CD4-positive, alpha-beta memory T cell (primary cell): ENCODE data around the gene MAL. TPM values are rescaled to one million over a fixed set of nuclear protein-coding genes. Genes with fewer than 3 reads are reported as not detected.
A peak's percentile ranks its signal among the peaks of the same experiment; 100 is the strongest.

Source experiments
- CTCF ChIA-PET: fragments of 350-600 bp; sonication (Branson Sonifier 250); formaldehyde crosslinking; loops from one replicate; lab custom pipeline; 2021; ENCODE audit warnings: inconsistent platforms; ENCODE audit not compliant: partially characterized antibody; lab: Charles Lee
- POLR2A ChIA-PET: fragments of 350-600 bp; sonication (Branson Sonifier 250); formaldehyde crosslinking; loops from one replicate; lab custom pipeline; 2021; ENCODE audit not compliant: partially characterized antibody; lab: Charles Lee
- DNase-seq, 5 donors: peaks; one replicate each; pipeline versions ENCODE4 v3.0.0 to v3.0.0-alpha.2; 2020 to 2022; ENCODE audit warnings: mixed read lengths in 1 of 5
- H3K27ac ChIP-seq: one replicate; pipeline ENCODE4 v1.7.0; 2013; ENCODE audit warnings: low read depth, low read length
- H3K27me3 ChIP-seq: 2 replicates; pipeline ENCODE4 v1.7.0; 2013; ENCODE audit warnings: mild to moderate bottlenecking, low read length, moderate library complexity; ENCODE audit not compliant: insufficient read depth
- H3K36me3 ChIP-seq: 2 replicates; pipeline ENCODE4 v1.7.0; 2013; ENCODE audit warnings: mild to moderate bottlenecking, low read length, moderate library complexity; ENCODE audit not compliant: insufficient read depth
- H3K4me1 ChIP-seq: 2 replicates; pipeline ENCODE4 v1.7.0; 2013; ENCODE audit warnings: mild to moderate bottlenecking, low read length, moderate library complexity; ENCODE audit not compliant: insufficient read depth
- H3K4me3 ChIP-seq, 2 donors: one replicate each; pipeline ENCODE4 v1.7.0; 2013; ENCODE audit warnings: low read length in 2 of 2, mild to moderate bottlenecking in 1 of 2
- H3K9me3 ChIP-seq, 2 donors: one replicate each; pipeline ENCODE4 v1.7.0; 2013; ENCODE audit warnings: low read length in 2 of 2, control low read depth in 1 of 2; ENCODE audit not compliant: control insufficient read depth in 1 of 2
- H3K27ac Mint-ChIP-seq, 7 donors: one replicate each; pipeline ENCODE4 v1.8.0; 2020 to 2021; ENCODE audit warnings: mixed read lengths in 7 of 7, mild to moderate bottlenecking in 6 of 7, inconsistent platforms in 3 of 7, moderate library complexity in 3 of 7
- H3K27me3 Mint-ChIP-seq, 2 donors: one replicate each; pipeline ENCODE4 v1.8.0; 2020 to 2021; ENCODE audit warnings: mixed read lengths in 2 of 2
- H3K36me3 Mint-ChIP-seq, 2 donors: one replicate each; pipeline ENCODE4 v1.8.0; 2020 to 2021; ENCODE audit warnings: mixed read lengths in 2 of 2, inconsistent platforms in 1 of 2, mild to moderate bottlenecking in 1 of 2
- H3K4me1 Mint-ChIP-seq, 4 donors: one replicate each; pipeline ENCODE4 v1.8.0; 2020 to 2021; ENCODE audit warnings: mixed read lengths in 4 of 4, mild to moderate bottlenecking in 1 of 4
- H3K4me3 Mint-ChIP-seq, 8 donors: one replicate each; pipeline ENCODE4 v1.8.0; 2020 to 2021; ENCODE audit warnings: mixed read lengths in 8 of 8, mild to moderate bottlenecking in 7 of 8, moderate library complexity in 6 of 8, inconsistent platforms in 3 of 8
- H3K9me3 Mint-ChIP-seq, 8 donors: one replicate each; pipeline ENCODE4 v1.8.0; 2020 to 2021; ENCODE audit warnings: mixed read lengths in 8 of 8, mild to moderate bottlenecking in 5 of 8, inconsistent platforms in 3 of 8, moderate library complexity in 1 of 8
- intact Hi-C: fragments of 100-400 bp; cut with micrococcal nuclease; formaldehyde crosslinking; loops from one replicate; pipeline ENCODE4 v1.15.1; 2023
- polyA plus RNA-seq, 2 donors: library from polyadenylated mRNA; unstranded; fragments of 300-500 nt; fragmentation: Illumina TruSeq; gene quantifications; one replicate each; pipeline ENCODE4 v1.2.3, GENCODE V29; 2021
- total RNA-seq, 2 experiments: library from RNA; stranded (reverse); gene quantifications; one replicate each; pipeline ENCODE4 v1.2.3, GENCODE V29; 2021

The MAL gene
- total and polyA plus RNA-seq, 4 experiments from 2014 or later, result 108 to 274 (median 192) TPM

DNA sequence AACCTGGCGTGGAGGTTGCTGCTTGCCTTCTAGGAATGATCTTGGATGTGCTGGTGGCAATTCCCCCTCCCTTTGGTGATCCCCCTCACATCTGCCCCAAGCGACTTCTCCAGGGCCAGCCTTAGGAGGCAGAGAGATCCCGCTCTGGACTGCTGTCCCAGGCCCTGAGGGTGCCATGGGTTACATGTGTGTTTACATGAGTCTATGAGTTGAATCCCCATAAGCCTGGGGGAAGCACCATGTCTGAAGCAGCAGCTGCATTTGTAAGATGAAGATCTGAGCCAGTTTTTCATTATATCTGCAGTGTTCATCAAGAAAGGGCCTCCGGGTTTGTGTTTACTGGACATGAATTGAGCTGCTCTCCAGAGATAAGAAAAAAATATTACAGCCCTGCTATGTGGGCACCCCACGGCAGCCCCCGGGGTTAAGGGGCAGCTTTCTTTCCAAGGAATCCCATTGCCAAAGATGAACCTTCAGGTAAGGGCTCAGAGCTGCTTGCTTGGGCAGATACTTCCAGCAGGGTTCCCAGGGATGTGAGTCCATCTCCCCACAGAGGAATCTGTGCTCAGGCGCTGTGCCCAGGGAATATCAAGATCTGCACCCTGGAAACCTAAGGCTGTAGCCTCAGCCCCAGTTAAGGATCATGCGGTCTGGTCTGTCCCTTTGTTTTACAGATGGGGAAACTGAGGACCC is 50.1 kb downstream of the MAL start:
- H3K4me3 Mint-ChIP-seq, result peak overlapping the region; percentile 78 to 90 (median 84)
- Histone ChIP-seq H3K27me3 (no peaks in the 10 kb centered on the region), H3K4me3 (peak overlapping the region; percentile 54 to 69), H3K27ac (peak overlapping the region; percentile 56), H3K9me3 (no peaks in the 10 kb centered on the region), H3K36me3 (no peaks in the 10 kb centered on the region), H3K4me1 (peaks cover 72% of the 10 kb centered on the region)
- H3K4me1 Mint-ChIP-seq, result peaks cover 39 to 79% (median 69%) of the 10 kb centered on the region in 4 donors
- H3K36me3 Mint-ChIP-seq, result no peaks in the 10 kb centered on the region
- no peak for DNase-seq
- ChIA-PET POLR2A (interaction anchor here (0.9 to 12.3 kb wide), 10 partner anchors 17 to 450 kb away, joined by 3 to 647 read pairs (median 10); partner anchors contain the start of genes MAL, MRPS5 and ZNF514), CTCF (interaction anchor here (1.1 to 14.4 kb wide), 15 partner anchors 9 to 90 kb away, joined by 3 to 765 read pairs (median 15); partner anchors contain the start of genes MAL, MRPS5 and ZNF2)
- intact Hi-C loops, result loop anchor here (1.0 to 5.0 kb wide), 6 partner anchors 13 to 327 kb away; partner anchors contain the start of genes FAHD2A and ZNF892
- peak overlapping the region; percentile 84 to 94 (median 90) for H3K27ac Mint-ChIP-seq
- no peaks in the 10 kb centered on the region for H3K9me3 Mint-ChIP-seq
- no peaks in the 10 kb centered on the region for H3K27me3 Mint-ChIP-seq

DNA sequence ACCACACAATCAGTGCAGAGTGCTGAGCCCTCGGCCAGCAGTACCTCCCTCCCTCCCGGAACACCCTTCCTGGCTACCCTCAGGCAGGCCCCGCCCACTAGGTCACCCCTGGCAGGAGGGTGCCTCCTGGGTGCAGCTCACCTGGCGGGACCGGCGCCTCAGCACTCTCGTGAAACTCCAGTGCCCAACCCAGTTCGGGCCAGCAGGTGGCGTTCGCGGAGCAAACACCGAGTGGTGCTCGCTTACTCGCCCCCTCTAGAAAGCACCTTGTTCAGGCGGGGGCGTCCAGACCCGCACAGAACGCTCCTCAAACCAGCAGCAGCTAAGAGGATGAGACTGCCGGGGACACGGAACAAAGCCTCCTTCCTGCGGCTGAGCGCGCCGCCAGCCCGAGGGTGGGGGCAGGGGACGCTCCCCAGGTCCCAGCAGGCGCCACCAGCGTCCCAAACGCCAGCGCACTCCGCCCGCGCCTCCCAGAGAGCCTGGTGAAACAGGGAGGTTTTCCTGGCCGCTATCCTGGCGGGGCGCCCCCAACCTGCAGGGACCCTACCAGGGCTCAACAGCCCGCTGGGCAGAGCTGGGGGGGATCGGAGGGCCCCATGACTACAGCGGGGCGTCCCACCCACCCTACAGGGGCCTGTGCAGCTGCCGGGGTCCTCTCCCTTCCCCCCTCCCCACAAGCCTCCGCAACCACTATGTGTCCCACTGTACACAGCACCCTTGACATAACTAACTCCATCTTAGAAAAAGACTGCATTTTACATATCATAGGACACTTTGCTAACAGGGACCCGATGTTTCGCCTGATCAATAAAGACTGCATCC is 51.4 kb downstream of the MAL start:
- Mint-ChIP-seq H3K4me1 (peaks cover 39 to 77% (median 66%) of the 10 kb centered on the region in 4 donors), H3K27me3 (no peaks in the 10 kb centered on the region), H3K4me3 (peak overlapping the region; percentile 78 to 90 (median 84)), H3K27ac (peak overlapping the region; percentile 89 to 94 (median 90)), H3K9me3 (no peaks in the 10 kb centered on the region), H3K36me3 (no peaks in the 10 kb centered on the region)
- CTCF ChIA-PET, result interaction anchor here (1.1 to 14.4 kb wide), 16 partner anchors 10 to 89 kb away, joined by 3 to 765 read pairs (median 15); partner anchors contain the start of genes MAL, MRPS5, ZNF2 and ZNF514
- Histone ChIP-seq H3K4me3 (peak overlapping the region; percentile 42 to 54), H3K27ac (peak overlapping the region; percentile 56), H3K27me3 (no peaks in the 10 kb centered on the region), H3K9me3 (no peaks in the 10 kb centered on the region), H3K4me1 (peaks cover 72% of the 10 kb centered on the region), H3K36me3 (no peaks in the 10 kb centered on the region)
- DNase-seq, result peak; percentile 85 to 91 (median 87)
- intact Hi-C loops, result loop anchor here (1.0 to 5.0 kb wide), 6 partner anchors 14 to 325 kb away; partner anchors contain the start of genes FAHD2A and ZNF892
- POLR2A ChIA-PET, result interaction anchor here (1.0 to 12.3 kb wide), 11 partner anchors 9 to 89 kb away, joined by 3 to 647 read pairs (median 5); partner anchors contain the start of genes MAL, MRPS5, ZNF2 and ZNF514

DNA sequence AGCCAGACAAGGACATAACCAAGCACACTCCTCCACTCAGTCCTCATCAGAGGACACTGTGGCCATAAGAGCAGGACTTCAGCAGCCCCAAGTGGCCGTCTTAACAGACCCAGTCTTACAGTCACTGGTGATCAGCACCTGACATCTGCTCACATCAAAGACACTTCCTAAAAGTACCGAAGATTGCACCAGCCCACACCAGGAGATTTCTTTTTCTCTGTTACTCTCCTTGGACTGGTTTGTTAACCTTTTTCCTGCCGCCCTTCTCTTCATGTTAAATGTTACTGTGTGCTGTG is 52.0 kb downstream of the MAL start:
- Histone ChIP-seq H3K27ac (peak overlapping the region; percentile 56), H3K4me3 (no peak overlapping the region)
- intact Hi-C loops, result loop anchor here (2.0 to 5.0 kb wide), 3 partner anchors 15 to 325 kb away; partner anchors contain the start of gene FAHD2A

DNA sequence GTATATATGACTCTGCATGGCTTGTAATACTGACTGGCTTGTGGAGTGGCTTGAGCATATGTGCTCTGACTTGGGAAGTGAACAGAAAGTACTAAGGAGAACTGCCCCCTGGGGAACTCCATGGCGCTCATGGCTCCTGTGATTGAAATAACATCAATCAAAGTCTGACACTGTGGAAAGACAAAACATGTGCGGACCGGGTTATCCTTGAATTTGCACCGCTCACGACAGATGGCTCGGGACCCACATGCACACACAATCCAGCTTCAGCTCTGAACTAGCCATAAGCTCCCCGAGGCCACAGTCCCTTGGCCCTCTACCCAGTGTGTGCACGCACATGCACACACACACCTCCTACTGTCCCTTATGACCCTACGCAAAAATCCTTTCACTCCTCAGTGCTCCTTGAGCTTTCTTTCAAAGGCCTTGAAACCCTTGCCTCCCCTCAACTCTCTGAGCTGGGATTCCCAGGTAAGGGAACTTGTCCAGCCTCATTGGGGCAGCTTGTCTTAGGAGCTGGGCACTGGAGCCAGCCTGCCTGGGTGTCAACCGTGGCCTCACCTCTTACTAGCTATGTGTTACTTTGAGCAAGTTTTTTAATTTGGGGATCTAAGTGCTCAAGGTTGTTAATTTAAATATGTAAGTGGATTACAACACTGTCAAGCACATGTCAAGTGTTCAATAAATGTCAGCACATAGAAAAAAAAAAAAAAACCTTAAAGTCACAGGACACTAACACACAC is 52.5 kb downstream of the MAL start:
- intact Hi-C loops, result loop anchor here (2.0 to 5.0 kb wide), 3 partner anchors 15 to 324 kb away; partner anchors contain the start of gene FAHD2A
- Mint-ChIP-seq H3K27ac (peak overlapping the region; percentile 62 to 92 (median 89)), H3K4me3 (peak overlapping the region; percentile 31 to 90 (median 70)), H3K4me1 (peaks cover 34 to 65% (median 57%) of the 10 kb centered on the region in 4 donors), H3K27me3 (no peaks in the 10 kb centered on the region), H3K9me3 (no peaks in the 10 kb centered on the region), H3K36me3 (no peaks in the 10 kb centered on the region)
- ChIA-PET CTCF (interaction anchor here (0.6 to 14.4 kb wide), 24 partner anchors 9 to 301 kb away, joined by 3 to 765 read pairs (median 7); partner anchors contain the start of genes MAL, MRPS5, ZNF2 and ZNF514), POLR2A (interaction anchor here (0.9 to 12.3 kb wide), 5 partner anchors 19 to 54 kb away, joined by 3 to 647 read pairs (median 4); partner anchors contain the start of gene MAL)
- H3K9me3 ChIP-seq, result no peaks in the 10 kb centered on the region
- H3K27me3 ChIP-seq, result no peaks in the 10 kb centered on the region
- peaks cover 63% of the 10 kb centered on the region for H3K4me1 ChIP-seq
- H3K27ac ChIP-seq, result no peak overlapping the region
- no peak for DNase-seq
- no peaks in the 10 kb centered on the region for H3K36me3 ChIP-seq
- no peak overlapping the region for H3K4me3 ChIP-seq

More for the DNA sequence above, 52.0 kb downstream of the MAL start:
- Histone ChIP-seq H3K9me3 (no peaks in the 10 kb centered on the region), H3K36me3 (no peaks in the 10 kb centered on the region), H3K4me1 (peaks cover 69% of the 10 kb centered on the region), H3K27me3 (no peaks in the 10 kb centered on the region)
- H3K4me3 Mint-ChIP-seq, result peak overlapping the region; percentile 53 to 90 (median 78)
- H3K27me3 Mint-ChIP-seq, result no peaks in the 10 kb centered on the region
- ChIA-PET CTCF (interaction anchor here (1.0 to 14.4 kb wide), 14 partner anchors 12 to 88 kb away, joined by 4 to 765 read pairs (median 16); partner anchors contain the start of genes MAL, MRPS5, ZNF2 and ZNF514), POLR2A (interaction anchor here (1.4 to 12.3 kb wide), 6 partner anchors 19 to 54 kb away, joined by 3 to 647 read pairs (median 14); partner anchors contain the start of gene MAL)
- no peak for DNase-seq
- no peaks in the 10 kb centered on the region for H3K36me3 Mint-ChIP-seq
- H3K4me1 Mint-ChIP-seq, result peaks cover 36 to 71% (median 61%) of the 10 kb centered on the region in 4 donors
- H3K9me3 Mint-ChIP-seq, result no peaks in the 10 kb centered on the region
- peak overlapping the region; percentile 50 to 92 (median 89) for H3K27ac Mint-ChIP-seq

DNA sequence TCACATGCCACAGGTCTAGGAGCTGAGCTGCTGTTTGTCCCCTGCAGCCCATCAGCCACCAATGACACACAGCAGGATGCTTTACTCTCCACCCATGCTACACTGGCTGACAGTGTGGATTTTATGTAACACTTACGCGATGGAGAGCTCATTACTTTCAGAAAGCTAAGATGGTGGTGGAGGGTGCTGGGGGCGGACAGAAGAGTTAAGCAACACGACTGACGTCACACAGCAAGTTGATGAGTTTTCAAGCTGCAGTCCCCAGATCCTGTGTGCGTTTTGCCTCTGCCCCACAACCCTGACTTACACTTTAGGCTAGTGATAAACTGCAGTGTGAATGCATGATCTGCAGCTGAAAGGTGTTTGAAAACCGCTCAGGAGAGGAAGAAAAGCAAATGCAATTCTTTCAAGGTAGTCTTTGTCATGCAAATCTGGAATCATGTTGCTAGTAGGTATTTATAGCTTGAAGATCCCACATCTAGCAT is 53.7 kb downstream of the MAL start:
- Histone ChIP-seq H3K4me1 (peaks cover 51% of the 10 kb centered on the region), H3K36me3 (no peaks in the 10 kb centered on the region), H3K27me3 (no peaks in the 10 kb centered on the region), H3K4me3 (no peak overlapping the region), H3K27ac (no peak overlapping the region), H3K9me3 (no peaks in the 10 kb centered on the region)
- no peak overlapping the region for H3K4me3 Mint-ChIP-seq
- intact Hi-C loops, result loop anchor here (5.0 kb wide), 1 partner anchor 323 kb away; the partner anchor contains the start of gene FAHD2A
- CTCF ChIA-PET, result interaction anchor here (1.0 to 14.4 kb wide), 28 partner anchors 12 to 127 kb away, joined by 3 to 765 read pairs (median 6); partner anchors contain the start of genes MAL, MRPS5 and ZNF514
- POLR2A ChIA-PET, result interaction anchor here (1.1 to 12.3 kb wide), 6 partner anchors 21 to 86 kb away, joined by 3 to 647 read pairs (median 6); partner anchors contain the start of genes MAL and MRPS5
- H3K4me1 Mint-ChIP-seq, result peaks cover 30 to 53% (median 46%) of the 10 kb centered on the region in 4 donors
- no peak for DNase-seq
- peak overlapping the region in 3 of 7 donors; percentile 29 to 89 (median 29) for H3K27ac Mint-ChIP-seq
- no peaks in the 10 kb centered on the region for H3K9me3 Mint-ChIP-seq
- H3K27me3 Mint-ChIP-seq, result no peaks in the 10 kb centered on the region
- no peaks in the 10 kb centered on the region for H3K36me3 Mint-ChIP-seq

DNA sequence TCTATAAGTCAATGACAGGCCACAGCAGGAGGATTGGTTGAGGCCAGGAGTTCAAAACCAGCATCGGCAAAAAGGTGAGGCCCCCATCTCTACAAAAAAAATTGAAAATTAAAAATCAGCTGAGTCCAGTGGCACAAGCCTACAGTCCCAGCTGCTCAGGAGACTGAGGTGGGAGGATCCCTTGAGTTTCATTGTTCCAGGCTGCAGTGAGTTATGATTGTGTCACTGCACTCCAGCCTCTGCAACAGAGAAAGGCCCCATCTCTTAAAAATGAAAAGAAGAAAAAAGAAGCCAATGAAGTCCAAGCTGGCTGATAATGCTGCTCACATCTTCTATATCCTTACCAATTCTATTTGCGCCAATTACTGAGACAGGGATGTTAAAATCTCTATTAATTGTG is 57.0 kb downstream of the MAL start:
- Mint-ChIP-seq H3K4me3 (no peak overlapping the region), H3K4me1 (peaks cover 12 to 21% (median 17%) of the 10 kb centered on the region in 4 donors), H3K27ac (peak overlapping the region in 2 of 7 donors; percentile 64 to 68), H3K9me3 (no peaks in the 10 kb centered on the region), H3K27me3 (no peaks in the 10 kb centered on the region), H3K36me3 (peaks cover 17 to 18% of the 10 kb centered on the region in 2 donors)
- peaks cover 11% of the 10 kb centered on the region for H3K36me3 ChIP-seq
- H3K4me1 ChIP-seq, result peaks cover 19% of the 10 kb centered on the region
- no peaks in the 10 kb centered on the region for H3K9me3 ChIP-seq
- H3K27me3 ChIP-seq, result no peaks in the 10 kb centered on the region
- no peak overlapping the region for H3K4me3 ChIP-seq
- CTCF ChIA-PET, result interaction anchor here (1.2 to 14.4 kb wide), 5 partner anchors 9 to 59 kb away, joined by 3 to 765 read pairs (median 153); partner anchors contain the start of genes MAL and MRPS5
- DNase-seq, result no peak
- POLR2A ChIA-PET, result interaction anchor here (1.0 to 12.3 kb wide), 2 partner anchors 39 to 59 kb away, joined by 3 to 647 read pairs; partner anchors contain the start of genes MAL and MRPS5
- no peak overlapping the region for H3K27ac ChIP-seq
- intact Hi-C loops, result no loop called here
